ENCODE data around the gene STAB2. TPM values are rescaled to one million over a fixed set of nuclear protein-coding genes. Genes with fewer than 3 reads are reported as not detected.

The STAB2 gene
- total and polyA plus RNA-seq, 2 of the 4 experiments (the other 2 are of a cell fraction) = not detected

DNA sequence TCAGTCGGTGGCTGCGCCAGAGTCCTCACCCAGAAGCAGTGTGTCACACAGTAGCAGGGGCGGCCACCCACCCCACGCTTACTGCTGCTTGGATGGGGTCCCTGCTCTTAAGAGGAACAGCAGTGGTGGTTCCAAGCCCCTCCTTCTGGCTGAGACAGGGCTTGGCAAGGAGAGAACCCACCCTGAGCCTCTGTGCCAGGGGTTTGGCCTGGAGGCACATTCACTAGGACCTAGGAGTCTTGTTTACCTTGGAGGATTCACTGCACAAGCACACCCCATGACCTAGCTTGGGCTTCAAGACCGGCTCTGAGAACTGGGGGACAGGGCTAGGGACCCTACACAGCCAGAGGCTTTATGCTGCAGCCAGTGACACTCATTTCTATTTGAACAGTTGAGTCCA, 175.4 kb downstream of the STAB2 start:
- Histone ChIP-seq H3K56ac (ENCODE audit: extremely low read depth, insufficient read depth, low read length) (no peak overlapping the region), H3K23ac (ENCODE audit: low read depth, low read length) (no peak overlapping the region), H3K79me1 (ENCODE audit: low read depth in 1 of 2, low read length in 2 of 2) (no peaks in the 10 kb centered on the region), H2AFZ (replicated peaks; ENCODE audit: low read length, poor library complexity) (no peak overlapping the region), H2BK5ac (ENCODE audit: low read depth, low read length, poor library complexity, severe bottlenecking) (no peak overlapping the region), H3K27ac (ENCODE audit: insufficient read depth, low read length) (no peak overlapping the region), H2AK5ac (ENCODE audit: low read depth, low read length) (no peak overlapping the region), H3K14ac (replicated peaks; ENCODE audit: low read depth, low read length) (no peak overlapping the region), H4K91ac (ENCODE audit: insufficient read depth, low read depth, low read length) (no peak overlapping the region), H3K36me3 (ENCODE audit: control insufficient read depth, insufficient read depth, low read length) (peaks cover 5% of the 10 kb centered on the region), H3K27me3 (ENCODE audit: control insufficient read depth, insufficient read depth, low read length) (no peaks in the 10 kb centered on the region), H2BK15ac (ENCODE audit: low read depth, low read length) (no peak overlapping the region), H3K9me3 (ENCODE audit: control insufficient read depth, insufficient read depth, low read length) (no peaks in the 10 kb centered on the region), H3K18ac (ENCODE audit: low read depth, low read length) (no peak overlapping the region), H4K5ac (ENCODE audit: low read depth, low read length) (no peak overlapping the region), H4K8ac (ENCODE audit: low read depth in 2 of 2, low read length in 2 of 2) (no peak overlapping the region), H3K4me2 (ENCODE audit: low read depth, low read length) (no peak overlapping the region), H2BK120ac (ENCODE audit: low read depth, low read length) (no peak overlapping the region), H3K4ac (ENCODE audit: low read depth, low read length) (no peak overlapping the region), H4K20me1 (ENCODE audit: insufficient read depth, low read length) (no peaks in the 10 kb centered on the region), H3K9me1 (ENCODE audit: insufficient read depth, low read length) (no peaks in the 10 kb centered on the region), H3K9ac (ENCODE audit: low read depth, low read length) (no peak overlapping the region), H2BK20ac (ENCODE audit: low read depth, low read length) (no peak overlapping the region), H3K4me1 (ENCODE audit: control insufficient read depth, insufficient read depth, low read length) (no peaks in the 10 kb centered on the region), H2AK9ac (replicated peaks; ENCODE audit: low read depth, low read length, poor library complexity) (no peak overlapping the region), H3K4me3 (ENCODE audit: insufficient read depth, low read depth, low read length) (no peak overlapping the region)
- intact Hi-C loops (cut with micrococcal nuclease) (no loop called here), dilution Hi-C loops (cut with HindIII; ENCODE audit: low sequenced_read_pairs, unreplicated experiment) (no loop called here), in situ Hi-C loops (cut with MboI; ENCODE audit: low sequenced_read_pairs) (no loop called here)
- no CpG with 5 or more reads among the region's 5 CpGs for WGBS, 2 experiments (ENCODE audit: extremely low coverage in 2 of 2, insufficient read length in 1 of 2)
- POLR2A ChIA-PET (ENCODE audit: unreplicated experiment) = no interaction called here
- DNase-seq = no peak
- no peak for TF ChIP-seq SMC3 (IDR thresholded peaks at IDR 0.05; ENCODE audit: low read depth, low read length)
- TF ChIP-seq RFX5 (IDR thresholded peaks at IDR 0.05; ENCODE audit: low read depth, low read length) = no peak
- no peak for TF ChIP-seq RAD21 (IDR thresholded peaks at IDR 0.05; ENCODE audit: low read length)
- BruUV-seq (replicated peaks) = no TSS peak
- no peak for ATAC-seq (ENCODE audit: low read depth)
- CTCF ChIA-PET = no interaction called here
